Activated naive CD4-positive, alpha-beta T cell treated with anti-CD3 and anti-CD28 coated beads, Interleukin-2, amount 10 ng/mL, durations not matched to agents 5 hours and 36 hours (primary cell): ENCODE results near the gene LCE6A. TPM values are rescaled to one million over a fixed set of nuclear protein-coding genes. Genes with fewer than 3 reads are reported as not detected.

Experiments
- total RNA-seq, 2 experiments: library from RNA; stranded (reverse); gene quantifications; one replicate each; pipeline ENCODE4 v1.2.3, GENCODE V29; 2021

The LCE6A gene, protein sequence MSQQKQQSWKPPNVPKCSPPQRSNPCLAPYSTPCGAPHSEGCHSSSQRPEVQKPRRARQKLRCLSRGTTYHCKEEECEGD
- not detected for total RNA-seq

GRCh38 chr1:152842556-152842955, at the start of gene LCE6A:
TSS of gene LCE6A (plus strand) at chr1:152842856. CDS start at chr1:152843521, 665 bp downstream.

DNA sequence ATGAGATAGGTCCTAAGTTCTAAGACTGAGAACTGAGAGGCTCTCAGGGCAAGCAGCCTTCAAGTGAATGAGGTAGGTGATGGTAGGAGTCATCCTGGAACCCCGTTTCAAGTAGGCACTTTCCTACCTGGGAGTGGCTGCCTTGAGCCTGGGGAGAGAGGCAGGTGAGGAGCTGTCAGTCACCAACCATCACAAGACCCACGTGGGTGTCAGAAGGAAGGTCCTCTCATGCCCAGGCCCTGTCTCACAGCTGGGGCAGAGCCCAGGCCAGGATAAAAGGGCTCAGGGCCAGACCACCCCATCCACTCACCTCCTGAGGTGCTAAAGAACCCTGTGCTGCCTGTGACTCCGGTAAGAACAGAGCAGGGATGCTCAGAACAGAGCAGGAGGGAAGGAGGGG, 46.2 kb upstream of the LCE6A start, which contains the start of gene LCE1D:
TSS of gene LCE1D (plus strand) at position 301 of the 400 bp plus-strand sequence. CDS start 1,074 bp downstream, outside the sequence.

DNA sequence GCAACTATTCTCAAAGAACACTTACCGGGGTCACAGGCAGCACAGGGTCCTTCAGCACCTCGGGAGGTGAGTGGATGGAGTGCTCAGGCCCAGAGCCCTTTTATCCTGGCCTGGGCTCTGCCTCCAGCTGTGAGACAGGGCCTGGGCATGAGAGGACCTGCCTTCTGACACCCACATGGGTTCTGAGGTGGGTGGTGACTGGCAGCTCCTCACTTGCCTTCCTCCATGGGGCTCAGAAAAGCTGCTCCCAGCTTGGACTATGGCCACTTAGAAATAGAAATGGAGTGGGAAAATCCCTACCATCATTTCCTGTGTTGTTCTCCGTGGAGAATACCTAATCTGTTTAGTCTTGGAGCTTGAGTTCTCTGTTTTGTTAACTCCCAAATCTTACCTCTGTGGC, 36.1 kb upstream of the LCE6A start, which contains the start of gene LCE1C:
TSS of gene LCE1C (minus strand) at position 76 of the 400 bp plus-strand sequence. CDS start 1,173 bp downstream, outside the sequence.

DNA sequence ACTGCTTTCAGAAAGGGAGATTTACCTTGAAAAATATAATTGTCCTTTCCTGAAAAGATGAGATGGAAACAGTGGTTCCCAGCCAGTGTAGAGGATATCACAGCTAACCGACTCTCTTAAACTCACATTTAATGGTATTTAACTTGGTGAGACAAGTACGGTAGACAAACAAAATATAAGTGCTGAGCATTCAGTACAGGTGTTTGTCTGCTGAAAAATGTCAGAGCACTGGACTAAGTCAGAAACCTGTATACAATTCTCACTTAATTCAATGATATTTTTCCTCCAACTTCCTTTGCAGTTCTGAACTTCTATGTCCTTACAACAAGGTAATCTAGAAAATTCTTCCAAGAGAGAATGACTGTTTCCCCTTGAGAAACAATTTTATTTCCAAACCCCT, 31.0 kb upstream of the LCE6A start, which contains the start of gene LCE1B:
TSS of gene LCE1B (plus strand) at position 301 of the 400 bp plus-strand sequence. CDS start 476 bp downstream, outside the sequence.

DNA sequence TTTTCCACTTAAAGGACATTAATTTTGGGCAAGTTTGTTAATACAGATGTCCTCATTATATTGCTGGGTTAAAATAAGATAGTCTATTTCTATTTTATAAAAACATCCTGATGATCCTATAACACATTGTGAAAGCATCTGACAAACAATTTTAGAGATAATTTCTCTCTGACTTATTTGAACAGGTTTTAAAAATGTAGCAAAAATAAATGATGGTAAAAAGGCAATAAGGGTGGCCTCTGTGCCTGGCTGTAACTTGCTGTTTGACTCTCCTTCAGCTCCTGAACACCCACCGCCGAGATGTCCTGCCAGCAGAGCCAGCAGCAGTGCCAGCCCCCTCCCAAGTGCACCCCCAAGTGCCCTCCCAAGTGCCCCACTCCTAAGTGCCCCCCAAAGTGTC, 15.5 kb upstream of the LCE6A start, which contains the start of gene LCE1A:
TSS of gene LCE1A (plus strand) at position 301 of the 400 bp plus-strand sequence. CDS start at position 301, 0 bp downstream.

GRCh38 chr1:152859696-152860095, 17.0 kb downstream of the LCE6A start, which contains the start of gene LCE7A:
TSS of gene LCE7A (plus strand) at chr1:152859996. CDS start at chr1:152860698, 702 bp downstream.

DNA sequence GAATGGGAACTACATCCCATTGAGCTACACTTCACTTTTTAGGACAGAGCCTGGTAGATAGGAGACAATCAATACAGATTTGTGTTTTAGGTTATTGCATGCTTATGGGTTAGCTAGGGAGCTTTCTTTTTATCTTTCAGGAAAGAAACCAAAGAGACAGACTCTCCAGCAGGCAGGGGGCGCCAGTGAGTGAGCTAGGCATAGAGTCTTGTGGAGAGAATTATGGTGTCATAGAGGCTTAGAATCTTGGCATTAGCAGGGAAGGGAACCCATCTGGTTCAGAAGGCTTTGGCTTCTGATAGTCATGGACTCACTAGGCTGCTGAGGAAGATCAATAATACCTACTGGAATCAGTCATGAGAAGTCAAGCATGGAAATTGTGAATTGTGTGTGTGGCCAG, 35.4 kb downstream of the LCE6A start, which contains the start of gene SMCP:
TSS of gene SMCP (plus strand) at position 281 of the 400 bp plus-strand sequence. CDS start 6,101 bp downstream, outside the sequence.

Other genes with a start within 250 kb of the LCE6A start
- gene LCE3C, start 242.6 kb upstream of the LCE6A start, total RNA-seq, result not detected
- gene LCE3B, start 229.0 kb upstream of the LCE6A start, total RNA-seq, result not detected
- gene LCE3A, start 219.8 kb upstream of the LCE6A start, total RNA-seq, result not detected
- gene LCE2D, start 179.5 kb upstream of the LCE6A start, total RNA-seq, result not detected
- gene LCE2C, start 167.6 kb upstream of the LCE6A start, total RNA-seq, result not detected
- gene LCE2B, start 156.7 kb upstream of the LCE6A start, total RNA-seq, result not detected
- gene LCE2A, start 144.5 kb upstream of the LCE6A start, total RNA-seq, result not detected
- not detected for gene LCE4A, start 134.7 kb upstream of the LCE6A start, total RNA-seq
- gene KPRP, start 84.8 kb upstream of the LCE6A start, total RNA-seq, result not detected
- gene LCE1F, start 67.7 kb upstream of the LCE6A start, total RNA-seq, result not detected
- not detected for gene LCE1E, start 56.6 kb upstream of the LCE6A start, total RNA-seq
- not detected for gene LCE1D, start 46.1 kb upstream of the LCE6A start, total RNA-seq
- gene LCE1C, start 36.2 kb upstream of the LCE6A start, total RNA-seq, result not detected
- not detected for gene LCE1B, start 30.9 kb upstream of the LCE6A start, total RNA-seq
- not detected for gene LCE1A, start 15.4 kb upstream of the LCE6A start, total RNA-seq
- not detected for gene LCE7A, start 17.1 kb downstream of the LCE6A start, total RNA-seq
- gene SMCP, start 35.5 kb downstream of the LCE6A start, total RNA-seq, result not detected
- gene IVL, start 65.7 kb downstream of the LCE6A start, total RNA-seq, result not detected
- not detected for gene SPRR5, start 104.3 kb downstream of the LCE6A start, total RNA-seq
- gene SPRR4, start 127.8 kb downstream of the LCE6A start, total RNA-seq, result not detected
- not detected for gene SPRR1A, start 141.2 kb downstream of the LCE6A start, total RNA-seq
- not detected for gene SPRR3, start 158.9 kb downstream of the LCE6A start, total RNA-seq
- gene SPRR1B, start 188.3 kb downstream of the LCE6A start, total RNA-seq, result not detected
- gene SPRR2D, start 198.3 kb downstream of the LCE6A start, total RNA-seq, result not detected
- gene SPRR2A, start 214.7 kb downstream of the LCE6A start, total RNA-seq, result not detected
- gene SPRR2B, start 228.8 kb downstream of the LCE6A start, total RNA-seq, result not detected